Measurements from ENCODE around the gene HERC2.
"Not testable (repeated sequence)": the region's sequence is repeated elsewhere in the genome, so short reads cannot be mapped to it uniquely, and the experiment has no call there.

Gene HERC2

DNA sequence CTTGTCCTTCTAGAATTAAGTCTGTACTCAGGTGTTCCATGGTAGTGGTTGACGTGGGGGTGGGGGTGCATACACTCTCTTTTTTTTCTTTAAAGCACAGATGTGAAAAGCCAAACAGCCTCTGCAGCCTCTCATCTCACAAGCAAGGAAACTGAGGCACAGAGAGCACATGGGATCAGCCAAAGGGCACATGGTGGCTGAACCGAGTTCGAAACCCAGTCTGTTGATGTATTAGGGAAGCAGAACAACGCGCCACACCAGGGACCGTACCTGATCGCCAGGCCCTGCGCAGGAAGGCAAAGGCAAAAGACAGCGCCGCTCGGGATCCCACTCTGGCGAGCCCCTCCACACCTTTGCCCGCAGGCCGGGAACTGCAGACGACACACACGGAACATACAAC is 47.3 kb downstream of the HERC2 start:
- no peak for DNase-seq

GRCh38 chr15:28273873-28274610 is 47.9 kb downstream of the HERC2 start:
- no peak for DNase-seq

GRCh38 chr15:28273468-28273867 is 48.5 kb downstream of the HERC2 start:
- no peak for DNase-seq

- DNase-seq, result no peak
These were observed 49.4 kb downstream of the HERC2 start for GRCh38 chr15:28272587-28272986.

- no peak for DNase-seq
These were observed 50.2 kb downstream of the HERC2 start for GRCh38 chr15:28271697-28272260.

DNA sequence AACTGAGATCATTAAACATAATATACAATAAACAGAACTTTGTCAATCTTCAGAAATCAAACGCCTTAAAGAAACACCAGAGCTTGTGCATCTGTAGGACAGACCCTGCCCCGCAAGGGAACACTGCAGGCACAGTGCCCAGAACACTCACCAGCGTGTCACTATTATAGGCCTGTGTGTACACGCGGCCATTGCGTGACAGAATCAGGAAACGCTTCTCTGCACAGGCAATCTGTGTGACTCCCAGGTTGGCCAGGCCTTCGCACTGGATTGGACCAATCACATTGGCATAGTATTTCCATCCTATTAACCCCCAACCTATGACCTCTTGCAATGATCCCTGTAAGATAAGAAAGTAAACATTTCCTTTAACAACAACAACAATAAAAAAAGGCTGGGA is 52.9 kb downstream of the HERC2 start:
- no peak for DNase-seq

DNA sequence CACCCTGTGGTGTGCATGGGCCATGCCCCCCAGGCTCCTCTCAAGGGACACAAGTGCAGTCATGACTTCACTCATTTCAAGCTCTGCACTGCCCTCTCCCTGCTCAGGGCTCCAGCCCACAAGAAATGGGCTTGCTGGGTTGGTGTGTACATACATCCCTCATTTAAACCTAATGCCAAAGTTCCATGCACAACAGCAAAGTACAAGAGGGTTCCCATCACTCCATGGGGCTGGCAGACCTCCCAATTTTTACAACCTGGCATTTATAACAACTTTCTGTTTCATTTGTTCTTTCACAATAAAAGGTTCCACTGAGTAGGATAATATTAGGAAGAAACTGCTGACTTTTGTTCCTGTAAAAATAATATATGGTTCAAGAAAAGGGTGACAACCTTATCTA is 54.3 kb downstream of the HERC2 start:
- no peak for DNase-seq

DNA sequence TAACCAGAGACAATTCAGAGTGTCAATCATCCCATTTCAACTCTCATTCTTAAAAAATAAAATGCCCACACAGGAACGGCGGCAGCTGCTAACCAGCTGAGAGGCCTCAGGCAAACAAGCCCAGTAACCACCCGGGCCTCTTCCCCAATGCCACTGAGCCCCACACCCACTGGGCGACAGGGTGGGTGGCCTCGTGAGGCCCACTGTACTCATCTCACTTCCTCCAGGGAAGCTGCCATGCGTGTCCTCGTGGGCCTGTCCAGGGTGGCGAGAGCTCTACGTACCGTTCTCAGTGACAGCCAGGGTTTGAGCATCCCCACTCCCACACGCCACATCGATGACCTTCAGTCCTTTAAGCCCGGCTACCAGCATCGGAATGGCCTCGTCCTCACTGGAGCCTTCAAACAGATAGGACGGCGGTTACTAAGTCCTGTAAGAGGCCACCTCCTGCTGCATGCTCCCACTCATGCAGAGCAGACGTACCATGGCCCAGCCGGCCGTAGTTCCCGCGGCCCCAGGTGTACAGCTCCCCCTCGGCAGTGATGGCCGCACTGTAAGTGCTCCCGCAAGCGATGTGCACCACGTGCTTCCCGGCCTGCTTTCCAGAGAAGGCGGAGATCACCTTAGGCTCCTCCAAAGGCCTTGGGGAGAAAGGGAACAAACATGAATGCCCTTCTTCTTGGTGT is 56.5 kb downstream of the HERC2 start:
- no peak for DNase-seq

GRCh38 chr15:28264166-28264565 is 57.8 kb downstream of the HERC2 start:
- DNase-seq, result no peak

- DNase-seq, result no peak
These were observed 59.5 kb downstream of the HERC2 start for GRCh38 chr15:28262438-28262837.

DNA sequence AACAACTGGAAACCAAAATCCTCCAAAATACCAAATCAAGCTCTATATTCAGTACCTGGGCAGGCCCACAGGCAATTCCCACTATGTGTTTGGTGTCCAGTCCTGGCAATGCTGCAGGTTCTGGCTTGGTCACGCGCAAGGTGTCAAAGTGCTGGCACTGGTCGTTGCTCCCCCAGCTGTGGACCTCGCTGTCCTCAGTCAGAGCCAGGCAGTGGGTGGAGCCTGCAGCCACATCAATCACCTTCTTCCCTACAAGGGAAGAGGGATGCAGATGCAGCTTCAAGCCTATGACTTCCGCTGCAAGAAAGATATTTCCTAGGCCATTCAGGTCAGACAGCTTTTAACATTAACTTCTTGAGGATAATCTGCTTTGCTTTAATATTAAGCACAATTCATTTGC is 61.3 kb downstream of the HERC2 start:
- DNase-seq, result no peak

DNA sequence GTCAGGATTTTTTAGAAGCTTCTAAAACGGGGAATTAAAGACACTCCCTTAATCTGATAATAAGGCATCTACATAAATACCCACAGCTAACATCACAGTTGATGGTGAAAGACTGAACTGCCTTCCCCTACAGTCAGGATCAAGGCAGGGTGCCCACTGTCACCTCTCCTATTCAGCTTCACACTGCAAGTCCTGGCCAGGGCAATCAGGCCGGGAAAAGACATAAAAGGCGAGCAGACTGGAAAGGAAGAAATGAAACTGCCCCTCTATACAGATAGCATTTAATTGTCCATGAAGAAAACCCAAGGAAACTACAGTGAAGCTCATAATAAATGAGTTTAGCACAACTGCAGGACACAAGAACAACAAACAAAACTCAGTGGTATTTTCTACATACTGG is 61.7 kb downstream of the HERC2 start:
- DNase-seq, result no peak

DNA sequence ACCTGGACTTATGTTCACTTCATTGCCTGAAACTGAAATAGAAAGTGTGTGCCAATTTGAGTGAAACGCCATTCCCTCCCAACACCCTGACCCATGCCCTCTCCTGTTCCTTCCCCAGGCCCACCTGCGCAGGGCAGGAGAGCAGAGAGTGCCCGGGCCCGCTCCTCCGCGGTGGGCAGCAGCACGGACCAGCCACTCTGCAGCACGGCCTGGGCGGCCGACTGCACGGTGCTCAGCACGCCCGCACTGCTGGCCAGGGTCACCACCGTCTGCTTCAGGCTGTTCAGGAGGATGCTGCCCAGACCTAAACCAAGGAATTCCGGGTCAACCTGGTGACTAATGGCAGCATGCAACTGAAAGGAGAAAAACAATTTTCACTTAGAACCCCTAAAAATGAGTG is 66.0 kb downstream of the HERC2 start:
- DNase-seq, result no peak

- DNase-seq, result no peak
These were observed 69.1 kb downstream of the HERC2 start for GRCh38 chr15:28252831-28253230.

- DNase-seq, result no peak
These were observed 75.4 kb downstream of the HERC2 start for GRCh38 chr15:28246605-28247004.

DNA sequence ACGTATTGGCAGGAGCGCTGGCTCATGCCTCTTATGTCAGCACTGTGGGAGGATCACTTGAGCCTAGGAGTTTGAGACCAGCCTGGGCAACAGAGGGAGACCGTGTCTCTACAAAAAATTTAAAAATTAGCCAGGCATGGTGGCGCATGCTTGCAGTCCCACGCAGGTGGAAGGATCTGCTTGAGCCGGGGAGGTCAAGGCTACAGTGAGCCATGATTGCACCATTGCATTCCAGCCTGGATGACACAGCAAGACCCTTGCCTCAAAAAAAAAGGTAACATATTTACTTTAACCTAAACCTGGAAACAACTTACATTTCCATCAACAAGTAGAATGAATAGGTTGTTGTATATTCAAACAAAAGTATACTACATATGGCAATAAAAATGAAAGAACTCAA is 78.1 kb downstream of the HERC2 start:
- DNase-seq, result no peak

GRCh38 chr15:28243399-28243798 is 78.6 kb downstream of the HERC2 start:
- no peak for DNase-seq

GRCh38 chr15:28238296-28238695 is 83.7 kb downstream of the HERC2 start:
- not testable (repeated sequence) for DNase-seq

- not testable (repeated sequence) for DNase-seq
These were observed 90.2 kb downstream of the HERC2 start for GRCh38 chr15:28231743-28232142.

DNA sequence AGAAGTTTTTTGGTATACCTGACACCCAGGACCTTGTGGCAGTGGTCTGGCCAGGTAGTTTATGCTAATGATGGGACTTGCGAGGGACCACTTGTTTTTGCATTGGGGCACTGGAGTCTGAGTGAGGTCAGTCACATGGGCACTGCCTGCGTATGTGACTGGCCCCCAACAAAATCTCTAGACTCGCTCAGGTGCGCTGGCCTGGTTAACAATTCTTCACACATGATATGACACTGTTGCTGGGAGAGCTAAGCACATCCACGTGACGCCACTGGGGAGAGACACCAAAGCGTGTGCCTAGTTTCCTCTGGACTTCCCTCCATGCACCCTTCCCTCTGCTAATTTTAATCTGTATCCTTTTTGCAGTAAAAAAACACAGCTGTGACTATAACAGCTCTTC is 90.6 kb downstream of the HERC2 start:
- not testable (repeated sequence) for DNase-seq

GRCh38 chr15:28228990-28229640 is 92.9 kb downstream of the HERC2 start:
- DNase-seq, result not testable (repeated sequence)

GRCh38 chr15:28228096-28228495 is 93.9 kb downstream of the HERC2 start:
- no peak for DNase-seq

DNA sequence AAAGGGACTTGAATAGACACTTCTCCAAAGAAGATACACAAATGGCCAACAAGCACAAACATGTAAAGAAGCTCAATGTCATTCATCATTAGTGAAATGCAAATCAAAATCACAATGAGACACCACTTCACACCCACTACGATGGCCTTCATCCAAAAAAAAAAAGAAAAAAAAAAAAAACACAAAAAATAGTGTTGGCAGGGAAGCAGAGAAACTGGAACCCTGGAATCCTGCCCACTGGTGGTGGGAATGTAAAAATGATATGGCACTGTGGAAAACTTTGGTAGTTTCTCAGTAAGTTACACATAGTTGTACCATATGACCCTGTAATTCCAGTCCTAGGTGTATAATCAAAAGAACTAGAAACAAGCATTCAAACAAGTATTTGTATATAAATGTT is 94.7 kb downstream of the HERC2 start:
- not testable (repeated sequence) for DNase-seq

- not testable (repeated sequence) for DNase-seq
These were observed 99.4 kb downstream of the HERC2 start for GRCh38 chr15:28222612-28223011.

All from stimulated activated CD4-positive, alpha-beta T cell treated with anti-CD3 and anti-CD28 coated beads, Interleukin-4, amount 100 ng/mL, for 24 hours (primary cell).